ENCODE results near the gene SH3BP5. TPM values are rescaled to one million over a fixed set of nuclear protein-coding genes. Genes with fewer than 3 reads are reported as not detected.
"Not testable (repeated sequence)": the region's sequence is repeated elsewhere in the genome, so short reads cannot be mapped to it uniquely, and the experiment has no call there.

SH3BP5 gene
- total RNA-seq, 1 donor from 2014 or later, result 5.2 TPM

GRCh38 chr3:15368561-15369135 is 36.3 kb upstream of the SH3BP5 start:
- Mint-ChIP-seq H3K27ac (ENCODE audit: unreplicated experiment) (no peak overlapping the region), H3K9me3 (no peaks in the 10 kb centered on the region), H3K4me1 (no peaks in the 10 kb centered on the region), H3K27me3 (ENCODE audit: low read depth) (peaks cover 4% of the 10 kb centered on the region), H3K4me3 (no peak overlapping the region), H3K36me3 (ENCODE audit: low read depth) (no peaks in the 10 kb centered on the region)
- no peak for DNase-seq (ENCODE audit: low read depth, low spot score)
- TF ChIP-seq CTCF (conservative IDR thresholded peaks at IDR 0.05), result no peak

- H3K36me3 Mint-ChIP-seq (ENCODE audit: low read depth), result no peaks in the 10 kb centered on the region
Measured at GRCh38 chr3:15367059-15367458, 34.7 kb upstream of the SH3BP5 start.

GRCh38 chr3:15364078-15364477 is 31.7 kb upstream of the SH3BP5 start:
- not testable (repeated sequence) for DNase-seq (ENCODE audit: low read depth, low spot score); H3K9me3 Mint-ChIP-seq; H3K27ac Mint-ChIP-seq (ENCODE audit: unreplicated experiment); H3K4me1 Mint-ChIP-seq; H3K27me3 Mint-ChIP-seq (ENCODE audit: low read depth); H3K36me3 Mint-ChIP-seq (ENCODE audit: low read depth); H3K4me3 Mint-ChIP-seq

More at GRCh38 chr3:15367059-15367458, 34.7 kb upstream of the SH3BP5 start:
- Mint-ChIP-seq H3K27ac (ENCODE audit: unreplicated experiment) (no peak overlapping the region), H3K4me3 (no peak overlapping the region), H3K27me3 (ENCODE audit: low read depth) (peaks cover 4% of the 10 kb centered on the region), H3K9me3 (no peaks in the 10 kb centered on the region), H3K4me1 (peaks cover 2% of the 10 kb centered on the region)
- DNase-seq (ENCODE audit: low read depth, low spot score), result no peak
- no peak for TF ChIP-seq CTCF (conservative IDR thresholded peaks at IDR 0.05)

- TF ChIP-seq CTCF (conservative IDR thresholded peaks at IDR 0.05), result no peak
- Mint-ChIP-seq H3K36me3 (ENCODE audit: low read depth) (no peaks in the 10 kb centered on the region), H3K4me3 (no peak overlapping the region), H3K9me3 (no peaks in the 10 kb centered on the region), H3K27ac (ENCODE audit: unreplicated experiment) (no peak overlapping the region), H3K27me3 (ENCODE audit: low read depth) (peaks cover under 1% of the 10 kb centered on the region), H3K4me1 (peaks cover 10% of the 10 kb centered on the region)
- DNase-seq (ENCODE audit: low read depth, low spot score), result no peak
Measured at GRCh38 chr3:15361494-15362214, 29.3 kb upstream of the SH3BP5 start.

GRCh38 chr3:15360788-15361493 is 28.6 kb upstream of the SH3BP5 start:
- H3K4me1 Mint-ChIP-seq, result peaks cover 16% of the 10 kb centered on the region
- no peaks in the 10 kb centered on the region for H3K36me3 Mint-ChIP-seq (ENCODE audit: low read depth)
- no peak overlapping the region for H3K27ac Mint-ChIP-seq (ENCODE audit: unreplicated experiment)
- no peak for DNase-seq (ENCODE audit: low read depth, low spot score)
- TF ChIP-seq CTCF (conservative IDR thresholded peaks at IDR 0.05), result no peak
- peaks cover 3% of the 10 kb centered on the region for H3K27me3 Mint-ChIP-seq (ENCODE audit: low read depth)
- H3K9me3 Mint-ChIP-seq, result no peaks in the 10 kb centered on the region
- H3K4me3 Mint-ChIP-seq, result no peak overlapping the region
